Hindlimb muscle (tissue), 1 donor: ENCODE measurements around the gene MINDY4. TPM values are rescaled to one million over a fixed set of nuclear protein-coding genes. Genes with fewer than 3 reads are reported as not detected.

ENCODE experiments used
- DNase-seq: peaks from one replicate; pipeline ENCODE4 v3.0.0-alpha.2; 2013
- polyA plus RNA-seq: library from polyadenylated mRNA; unstranded; fragments of 120-200 nt; gene quantifications from one replicate; pipeline ENCODE4 v1.2.1, GENCODE V29; 2013; ENCODE audit not compliant: insufficient read length

The MINDY4 gene
- polyA plus RNA-seq, 1 donor, result 4.7 TPM

DNA sequence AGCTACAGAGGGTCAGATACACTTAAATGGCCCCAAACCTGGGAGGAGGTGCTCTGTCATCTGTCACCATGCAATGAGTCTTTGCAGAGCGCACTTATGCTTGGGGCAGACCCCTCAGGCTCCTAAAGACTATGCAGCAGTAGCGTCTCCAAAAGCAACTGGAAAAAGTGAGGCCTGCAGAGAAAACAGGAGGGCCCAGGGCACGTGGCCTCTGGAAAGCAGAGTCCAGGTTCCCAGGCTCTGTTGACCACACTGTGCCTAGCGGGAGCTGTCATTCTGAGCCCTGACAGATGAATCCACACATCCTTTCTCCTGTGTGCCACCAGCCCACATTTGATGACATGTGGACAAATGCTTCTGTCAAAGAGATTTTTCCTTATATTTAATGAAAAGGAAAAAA is 66.4 kb downstream of the MINDY4 start:
- no peak for DNase-seq

DNA sequence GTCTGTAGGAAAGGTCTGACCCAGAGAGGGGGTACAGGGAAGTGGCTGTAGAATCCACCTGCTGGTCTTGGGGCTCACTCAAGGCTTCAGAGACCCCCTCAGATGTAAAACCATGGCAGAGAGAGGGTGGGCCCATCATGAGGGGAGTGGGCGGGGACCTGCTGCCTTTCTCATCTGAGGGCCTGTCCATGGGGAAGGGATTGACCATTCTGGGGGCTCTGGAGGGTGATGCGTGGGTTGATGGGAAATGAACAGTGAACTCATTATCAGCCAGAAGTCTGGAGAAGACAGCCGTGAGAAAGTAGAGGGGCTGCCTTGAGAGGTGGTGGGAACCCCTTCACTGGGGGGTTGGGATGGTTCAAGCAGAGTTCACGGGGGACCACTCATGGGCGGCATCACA is 66.8 kb downstream of the MINDY4 start:
- DNase-seq, result no peak

DNA sequence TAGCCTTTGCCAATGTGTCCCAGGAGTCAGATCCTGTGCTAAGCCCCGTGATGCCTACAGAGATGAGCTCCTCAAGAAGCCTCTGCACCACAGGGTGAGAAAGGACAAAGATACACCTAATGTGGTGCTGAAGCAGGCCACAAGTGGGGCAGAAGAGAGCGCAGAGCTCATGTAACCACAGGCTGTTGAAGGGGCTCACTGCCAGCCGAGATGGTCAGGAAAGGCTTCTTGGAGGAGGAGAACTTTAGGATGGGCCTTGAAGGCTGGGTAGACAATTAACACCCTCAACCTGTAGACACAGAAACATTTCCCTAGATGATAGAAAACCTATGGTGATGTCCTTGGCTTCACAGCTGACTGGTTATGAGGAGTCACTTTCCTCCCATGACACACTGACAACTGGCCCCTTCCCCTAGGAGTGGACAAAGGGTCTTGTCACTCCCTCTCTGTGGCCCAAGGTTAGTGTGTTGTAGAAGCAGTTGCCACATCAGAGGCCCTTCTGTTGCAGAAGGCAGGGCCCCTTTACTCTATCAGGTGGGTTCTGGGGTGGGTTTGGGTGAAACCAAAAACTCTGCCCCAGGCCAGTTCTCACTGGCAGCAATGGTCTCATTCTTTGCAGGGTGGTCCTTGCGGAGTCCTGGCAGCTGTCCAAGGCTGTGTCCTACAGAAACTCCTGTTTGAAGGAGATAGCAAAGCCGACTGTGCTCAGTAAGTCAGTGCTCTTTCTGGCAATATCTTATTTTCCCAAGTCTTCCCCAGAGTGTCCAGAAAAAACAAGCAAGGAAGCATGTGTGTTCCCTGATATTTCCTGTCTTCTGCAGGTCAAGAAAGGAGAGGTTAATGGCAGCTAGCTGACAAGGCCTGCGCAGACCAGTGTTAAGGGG is 69.2 kb downstream of the MINDY4 start:
- no peak for DNase-seq

DNA sequence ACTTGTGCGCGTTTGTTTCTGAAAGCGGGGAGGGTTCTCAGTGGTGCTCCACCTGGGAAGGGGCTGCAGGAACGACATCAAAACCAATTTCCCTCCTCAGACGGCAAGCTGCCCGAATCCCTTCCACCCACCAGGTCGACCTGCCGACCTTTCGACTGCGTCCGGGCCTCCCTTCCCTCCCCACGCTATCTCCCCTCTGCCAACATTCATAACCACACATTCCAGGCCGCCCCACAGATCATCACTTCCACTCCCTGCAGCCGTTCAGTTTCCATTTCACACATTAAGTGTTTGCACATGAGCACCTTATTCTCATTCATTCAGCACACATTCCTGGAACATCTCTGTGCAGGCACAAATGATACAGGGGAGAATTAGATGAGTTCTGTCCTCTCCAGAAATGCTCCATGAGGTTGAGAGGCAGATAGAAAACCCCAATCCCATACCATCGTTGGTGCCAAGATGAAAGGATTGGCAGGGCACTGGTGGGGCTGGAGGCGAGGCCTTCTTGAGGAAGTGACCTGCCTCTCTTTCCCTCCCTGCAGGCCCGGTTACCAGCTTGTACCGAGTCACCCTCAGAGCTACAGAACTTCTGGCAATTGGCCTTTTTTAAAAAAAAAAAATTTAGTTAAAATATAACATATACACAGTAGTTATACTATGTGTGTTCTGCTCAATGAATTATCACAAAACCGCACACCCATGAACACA is 70.0 kb downstream of the MINDY4 start:
- DNase-seq, result no peak

DNA sequence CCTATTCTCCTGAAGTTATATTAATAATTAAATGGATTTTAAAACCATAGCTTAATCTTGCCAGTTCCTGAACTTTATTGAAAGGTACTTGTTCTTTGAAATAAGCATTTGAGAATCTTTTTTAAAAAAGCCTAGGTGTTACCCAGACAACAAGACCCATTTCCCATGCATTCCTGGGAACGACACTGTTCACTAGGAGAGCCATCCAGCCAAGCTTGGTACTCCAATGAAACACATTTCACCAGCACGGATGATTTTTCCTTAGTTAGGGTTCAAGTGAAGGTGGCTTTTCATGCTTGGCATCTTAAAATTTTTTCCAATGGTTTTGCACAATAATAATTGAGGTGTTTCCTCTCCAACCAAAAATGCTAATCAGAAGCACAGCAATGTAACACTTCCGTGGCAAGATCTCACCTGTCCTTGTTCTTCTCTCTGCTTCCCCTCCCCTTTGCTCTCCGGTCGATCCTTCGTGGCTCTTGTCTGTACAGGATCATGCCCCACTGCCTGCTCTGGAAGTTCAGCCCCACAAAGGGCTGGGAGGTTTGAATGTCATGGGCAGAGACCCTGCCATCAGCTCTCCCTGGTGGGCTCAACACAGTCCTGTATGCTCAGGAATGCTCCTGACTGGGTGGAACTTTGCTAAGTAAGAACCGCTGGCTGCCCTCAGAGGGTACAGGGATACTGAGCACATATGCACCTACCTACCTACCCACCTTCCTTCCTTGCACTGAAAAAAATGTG is 70.8 kb downstream of the MINDY4 start:
- no peak for DNase-seq

DNA sequence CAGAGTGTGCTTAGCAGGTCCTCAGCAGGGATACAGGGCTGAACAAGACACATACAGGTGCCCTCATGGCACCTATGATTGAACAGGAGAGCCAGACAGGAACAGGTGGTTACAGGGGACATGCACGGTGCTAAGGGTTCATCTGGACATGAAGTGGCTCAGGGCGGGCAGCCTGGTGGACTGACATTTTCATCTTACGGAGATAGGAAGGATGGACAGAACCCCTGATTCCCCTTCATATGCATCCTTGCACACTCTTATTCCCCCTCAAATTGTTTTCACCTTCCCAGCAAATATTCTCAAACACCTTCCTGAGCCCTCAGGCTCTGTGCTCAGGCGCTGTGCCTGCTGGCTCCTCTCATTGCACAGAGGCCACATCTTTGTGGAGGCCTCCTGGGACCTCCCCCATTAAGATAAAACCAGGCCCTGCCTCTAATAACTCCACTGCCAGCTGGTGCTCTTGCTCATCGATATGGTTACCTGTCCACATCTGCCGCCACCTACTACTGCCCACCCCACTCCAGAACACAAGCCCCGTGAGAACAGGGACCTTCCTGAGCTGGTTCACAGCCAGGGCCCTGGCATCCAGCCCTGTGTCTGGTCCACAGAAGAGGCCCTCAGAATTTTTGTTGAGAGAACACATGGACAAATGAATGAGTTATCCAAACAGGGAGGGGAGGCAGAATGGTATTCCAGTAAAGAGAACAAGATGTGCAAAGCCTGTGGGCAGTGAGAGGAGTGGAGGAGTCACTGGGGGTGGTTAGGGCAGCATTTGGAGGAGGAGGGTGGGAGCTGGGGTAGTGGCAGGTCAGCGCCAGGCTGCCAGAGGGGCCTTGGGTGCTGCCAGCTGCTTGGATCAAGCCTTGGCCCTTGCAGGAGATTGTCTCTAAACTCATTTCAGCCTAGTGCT is 71.6 kb downstream of the MINDY4 start:
- DNase-seq, result no peak

DNA sequence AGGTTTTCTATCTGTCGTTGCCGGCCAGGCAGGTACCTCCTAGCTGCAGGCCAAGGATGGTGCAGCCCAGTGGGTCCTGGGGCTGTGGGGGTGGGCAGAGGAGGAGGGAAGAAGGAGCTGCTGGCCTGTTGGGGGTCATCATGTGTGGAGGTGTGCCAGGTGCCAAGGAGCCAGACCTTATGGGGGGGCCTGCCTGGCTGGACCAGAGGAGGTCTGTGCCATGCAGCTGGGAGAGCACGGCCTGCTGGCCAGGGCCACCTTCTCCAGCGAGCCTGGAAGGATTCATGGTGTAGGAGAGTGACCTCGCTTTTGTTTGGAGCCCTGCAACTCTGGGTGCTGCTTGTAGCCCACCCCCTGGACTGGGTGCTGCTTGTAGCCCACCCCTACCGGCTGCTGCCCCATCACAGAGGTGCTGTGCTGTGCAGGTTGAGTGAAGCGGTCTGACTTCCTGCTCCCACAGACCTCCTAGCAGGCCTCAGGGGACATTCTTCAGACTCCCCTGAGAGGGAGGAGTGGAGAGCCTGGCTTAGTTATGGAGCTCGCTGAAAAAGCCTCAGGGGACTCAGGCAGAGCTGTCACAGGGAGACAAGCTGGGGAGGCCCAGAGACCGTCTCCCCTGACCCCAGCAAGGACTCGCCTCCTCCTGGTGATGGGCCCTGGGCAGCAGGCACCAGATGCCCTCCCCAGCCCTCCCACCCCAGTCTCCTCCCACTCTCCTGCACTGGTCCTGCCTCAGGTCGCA is 72.7 kb downstream of the MINDY4 start:
- no peak for DNase-seq

DNA sequence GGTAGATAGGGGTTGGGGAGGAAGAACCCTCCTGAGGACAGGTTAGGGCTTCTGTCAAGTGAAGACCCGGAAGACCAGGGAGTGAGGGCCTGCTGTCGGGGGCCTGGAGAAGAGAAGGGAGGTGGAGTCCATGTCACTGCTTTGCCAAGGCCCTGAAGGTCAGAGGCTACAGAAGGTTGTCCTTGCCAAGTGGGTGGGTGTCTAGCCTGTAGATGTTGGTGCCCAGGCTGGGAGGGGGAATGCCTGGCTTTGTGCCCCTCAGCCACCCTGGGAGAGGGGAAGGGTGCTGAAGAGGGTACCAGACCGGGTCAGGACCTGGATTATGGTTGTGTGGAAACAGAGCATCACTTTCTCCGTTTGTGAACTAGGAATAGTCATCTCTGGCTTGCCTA is 73.3 kb downstream of the MINDY4 start:
- DNase-seq, result no peak

DNA sequence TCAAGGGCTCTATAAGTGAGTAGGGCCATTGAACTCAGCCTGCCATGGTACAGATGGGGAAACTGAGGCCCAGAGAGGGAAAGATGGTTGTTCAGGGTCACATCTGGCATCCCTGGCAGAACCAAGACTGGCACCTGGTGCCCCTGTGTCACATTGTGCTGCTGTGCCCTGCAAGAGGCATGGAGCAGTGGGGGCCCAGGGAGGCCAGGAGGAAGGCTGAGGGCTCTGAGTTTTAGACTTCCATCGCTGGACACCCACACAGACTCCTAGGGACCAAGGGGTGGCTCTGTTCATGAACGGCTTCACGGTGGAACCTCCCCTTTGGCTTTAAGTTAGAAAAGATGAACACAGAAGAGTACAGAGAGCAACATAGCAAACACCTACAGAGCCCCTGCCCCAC is 73.7 kb downstream of the MINDY4 start:
- DNase-seq, result no peak

DNA sequence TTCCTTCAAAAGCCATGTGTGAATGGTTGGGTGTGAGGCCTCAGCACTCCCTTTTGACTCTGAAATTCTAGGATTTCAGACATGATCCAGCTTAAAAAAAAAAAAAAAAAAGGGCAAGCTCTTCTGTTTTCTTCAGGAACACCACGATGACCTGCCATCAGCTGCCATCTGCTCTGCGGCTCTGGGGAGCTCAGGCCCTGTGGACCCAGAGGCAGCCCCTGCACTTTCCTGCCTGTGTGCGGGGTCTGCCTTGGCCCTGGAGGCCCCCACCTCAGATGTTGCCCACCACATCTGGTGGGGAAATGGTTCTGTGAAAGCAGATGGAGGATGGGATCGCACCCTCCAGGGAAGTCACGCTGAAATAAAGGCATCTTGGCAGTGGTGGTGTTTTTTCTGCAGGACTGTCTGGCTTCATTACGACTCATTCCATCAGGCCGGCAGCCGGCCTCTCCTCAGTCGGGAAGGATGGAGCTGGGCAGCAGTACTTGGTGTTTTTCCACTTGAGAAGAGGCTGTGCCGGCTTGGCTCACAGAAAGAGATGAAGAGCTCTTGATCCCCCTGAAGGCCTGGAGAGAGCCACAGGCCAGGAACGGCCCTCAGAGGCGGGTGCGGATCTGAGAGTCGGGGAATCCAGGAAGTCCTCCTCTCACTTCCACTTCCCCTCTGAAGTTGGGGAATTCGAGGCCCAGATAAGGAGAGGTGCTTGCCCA is 74.4 kb downstream of the MINDY4 start:
- peak; percentile 41 for DNase-seq

DNA sequence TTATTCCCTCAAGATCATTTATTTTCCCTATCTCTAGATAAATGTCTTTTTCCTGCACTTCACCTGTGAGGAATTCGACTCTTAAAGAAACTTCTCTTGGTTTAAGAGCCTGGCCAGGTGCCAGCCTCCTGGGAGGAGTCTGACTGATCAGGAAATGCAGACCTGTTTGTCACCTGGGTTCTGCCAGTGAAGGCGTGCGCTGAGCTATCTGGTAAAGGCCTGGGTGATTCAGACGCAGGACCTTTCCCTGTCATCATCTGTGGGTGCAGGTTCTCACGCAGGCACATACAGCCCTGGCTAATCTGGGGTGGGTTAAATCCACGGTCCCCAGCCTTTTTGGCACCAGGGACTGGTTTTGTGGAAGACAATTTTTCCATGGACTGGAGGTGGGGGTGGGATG is 75.2 kb downstream of the MINDY4 start:
- DNase-seq, result no peak

DNA sequence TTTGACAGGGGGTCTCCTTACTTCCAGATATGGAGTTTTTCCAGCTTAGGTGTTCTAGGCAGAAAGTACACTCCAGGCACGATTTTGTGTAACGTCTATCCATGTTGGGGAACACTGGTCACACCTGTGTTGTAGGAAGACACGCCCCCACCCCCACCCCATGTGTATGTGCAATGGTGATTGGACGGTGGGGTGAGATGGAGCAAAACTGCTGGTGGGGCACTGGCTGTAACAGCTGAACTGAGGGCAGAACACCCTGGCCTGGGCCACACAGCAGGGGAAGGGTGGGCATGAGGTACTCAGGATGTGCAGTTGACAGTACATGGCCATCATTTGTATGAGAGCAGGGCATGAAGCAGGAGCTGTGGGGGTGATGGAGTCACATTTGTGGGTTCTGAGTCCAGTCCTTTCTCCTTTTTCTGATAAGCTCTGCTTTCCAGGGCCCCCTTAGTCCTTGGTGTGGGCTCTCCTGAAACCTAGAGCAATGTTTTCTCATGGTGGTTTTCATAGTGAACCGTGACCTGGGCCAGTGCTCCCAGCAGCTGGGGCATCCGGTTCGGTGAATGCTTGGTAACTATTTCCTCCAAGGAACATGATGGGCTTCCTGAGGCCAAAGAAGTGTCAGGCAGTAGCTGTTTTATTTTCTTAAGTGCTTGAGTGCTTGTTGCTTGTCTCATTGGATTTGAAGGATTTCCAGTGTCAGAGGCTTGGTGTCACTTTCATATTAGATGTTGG is 77.1 kb downstream of the MINDY4 start:
- no peak for DNase-seq

DNA sequence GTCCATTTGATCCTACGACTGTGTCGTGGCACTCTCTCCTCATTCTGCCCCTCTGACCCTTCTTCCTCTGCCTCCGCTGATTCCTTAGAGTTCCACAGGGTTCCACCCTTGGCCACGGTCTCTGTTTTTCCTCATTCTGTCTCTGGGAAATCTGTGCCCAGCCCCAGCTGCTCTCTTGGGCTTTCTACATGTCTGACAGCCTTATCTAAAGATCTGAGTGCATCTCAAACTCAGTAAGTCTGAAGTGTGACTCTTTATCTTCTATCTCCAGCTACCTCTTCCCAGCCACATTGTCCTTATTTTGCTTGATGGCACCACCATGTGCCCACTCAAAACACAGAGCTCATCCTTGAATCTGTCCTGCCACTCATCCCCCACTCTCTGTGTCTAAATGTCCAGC is 78.3 kb downstream of the MINDY4 start:
- no peak for DNase-seq

DNA sequence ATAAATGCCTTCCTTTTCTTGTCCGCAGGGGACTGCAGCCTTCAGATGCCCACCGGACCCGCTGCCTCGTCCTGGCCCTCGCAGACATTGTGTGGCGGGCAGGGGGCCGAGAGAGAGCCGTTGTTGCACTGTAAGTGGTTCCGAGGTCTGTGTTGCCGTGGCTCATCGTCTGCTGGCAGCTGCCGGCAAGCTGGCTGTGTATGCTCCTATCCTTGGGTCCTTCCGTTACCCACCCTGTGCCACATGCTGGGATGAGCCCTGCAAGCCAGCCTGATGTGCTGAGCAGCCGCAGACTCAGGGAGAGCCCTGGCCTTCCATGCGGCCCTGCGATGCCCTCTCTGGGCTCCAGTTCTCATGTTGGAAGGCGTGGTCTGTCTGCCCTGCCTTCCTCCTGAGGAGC is 79.2 kb downstream of the MINDY4 start:
- DNase-seq, result no peak

DNA sequence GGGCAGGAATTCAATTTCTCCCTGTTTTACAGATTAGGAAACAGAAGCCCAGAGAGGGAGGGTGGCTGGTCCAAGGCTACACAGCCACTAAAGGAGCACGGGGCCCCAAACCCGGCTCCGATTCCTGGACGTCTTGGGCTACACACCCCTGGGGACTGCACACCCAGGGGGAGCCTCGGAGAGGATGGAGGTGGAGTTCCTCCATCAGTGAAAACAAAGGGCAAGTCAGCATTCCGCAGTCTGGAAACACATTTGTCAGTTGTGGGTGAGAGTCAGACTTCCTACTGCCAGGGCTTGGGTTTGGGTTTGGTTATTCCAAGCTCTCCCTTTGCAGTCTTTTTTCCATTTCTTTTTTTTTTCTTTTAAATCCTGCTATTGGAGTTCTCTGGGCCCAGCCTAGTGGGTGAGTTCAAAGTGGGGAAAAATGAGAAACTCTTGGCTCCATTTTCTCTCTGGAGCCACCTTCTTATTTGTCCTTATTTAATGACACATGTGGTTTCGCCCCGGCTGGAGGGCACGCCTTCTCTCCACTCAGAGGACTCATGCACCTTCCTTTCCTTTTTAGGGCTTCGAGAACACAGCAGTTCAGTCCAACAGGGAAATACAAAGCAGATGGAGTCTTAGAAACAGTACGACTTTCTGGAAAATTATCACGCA is 80.6 kb downstream of the MINDY4 start:
- DNase-seq, result peak; percentile 76

DNA sequence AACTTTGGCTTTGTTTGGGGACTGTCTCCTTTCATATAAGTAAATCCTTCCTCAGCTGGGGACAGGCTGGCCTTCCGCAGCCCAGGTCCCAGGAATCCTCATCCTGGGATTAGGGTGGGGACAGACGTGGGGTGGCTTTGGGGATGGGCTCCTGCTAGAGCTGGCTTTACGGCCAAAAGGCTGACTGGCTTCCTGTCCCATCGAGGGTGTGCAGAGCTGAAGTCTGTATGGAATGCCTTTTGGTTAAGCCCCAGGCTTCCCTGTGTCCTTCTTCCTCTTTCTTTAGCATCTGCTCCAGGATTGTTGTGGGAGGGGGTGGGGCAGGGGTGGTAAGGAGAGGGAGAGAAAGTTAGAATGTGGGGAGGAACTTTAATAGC is 81.1 kb downstream of the MINDY4 start:
- DNase-seq, result no peak

DNA sequence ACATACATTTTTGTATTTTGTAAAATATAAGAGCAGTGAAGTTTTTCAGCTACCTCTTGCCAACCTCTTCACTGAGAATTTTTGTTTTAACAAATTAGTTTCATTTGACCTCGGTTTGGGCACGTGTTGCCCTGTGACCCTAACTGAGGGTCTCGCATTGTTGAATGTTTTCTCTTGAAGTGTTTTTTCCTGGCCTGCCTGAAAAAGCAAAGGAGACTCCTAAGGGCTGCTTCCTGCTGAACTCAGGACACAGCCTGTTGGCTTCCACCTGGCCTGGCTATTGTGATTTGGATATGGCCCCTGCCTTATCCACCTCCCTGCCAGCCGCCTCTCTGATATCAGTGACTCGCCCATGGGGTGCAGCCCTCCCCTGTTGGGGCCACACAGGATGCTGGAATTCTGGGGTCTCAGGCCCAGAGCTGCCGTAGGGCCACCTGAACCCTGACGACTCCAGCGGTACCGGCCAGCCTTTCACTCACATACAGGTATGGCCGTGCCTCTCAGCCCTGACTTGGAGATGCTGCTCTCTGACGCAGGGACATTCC is 81.6 kb downstream of the MINDY4 start:
- no peak for DNase-seq

DNA sequence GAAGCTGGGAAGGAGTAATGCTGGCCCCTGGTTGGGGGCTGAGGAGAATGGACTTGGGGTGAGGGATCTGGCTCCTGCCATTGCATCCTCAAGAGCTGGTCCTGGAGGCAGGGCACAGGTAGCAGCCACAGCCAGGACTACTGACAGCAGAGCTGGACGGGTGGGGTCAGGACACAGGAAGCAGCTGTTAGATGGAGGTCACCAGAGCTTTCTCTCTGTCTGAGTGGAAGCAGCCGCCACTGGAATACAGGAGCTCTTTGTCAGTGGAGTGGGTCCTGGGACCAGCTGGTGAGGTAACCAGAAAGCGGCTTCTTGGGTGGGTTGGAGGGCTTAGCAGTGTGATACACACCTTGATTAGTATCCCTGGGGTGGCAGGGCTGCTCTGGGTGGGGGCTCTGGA is 82.4 kb downstream of the MINDY4 start:
- DNase-seq, result no peak

DNA sequence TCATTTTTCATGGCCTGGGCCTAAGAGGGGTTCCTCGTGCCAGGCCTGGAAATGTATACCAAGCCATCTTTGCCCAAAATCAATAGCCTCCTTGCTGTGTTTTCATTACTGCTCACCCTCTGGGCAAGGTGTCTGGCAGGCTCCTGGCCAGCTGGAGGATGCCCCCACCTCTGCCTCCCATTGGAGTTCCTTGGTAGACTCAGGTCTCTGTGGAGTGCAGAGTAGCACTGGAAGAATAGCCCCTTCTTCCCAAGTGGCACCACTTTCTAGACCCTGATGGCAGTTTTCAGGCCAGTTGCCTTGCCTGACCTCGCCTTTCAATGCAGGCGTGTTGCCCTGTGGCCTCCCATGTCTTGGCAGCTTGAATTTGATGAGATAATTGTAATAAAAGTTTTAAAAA is 84.7 kb downstream of the MINDY4 start:
- no peak for DNase-seq
